ENCODE data around the gene RBFOX2.
"Not testable (repeated sequence)": the region's sequence is repeated elsewhere in the genome, so short reads cannot be mapped to it uniquely, and the experiment has no call there.

RBFOX2 gene

DNA sequence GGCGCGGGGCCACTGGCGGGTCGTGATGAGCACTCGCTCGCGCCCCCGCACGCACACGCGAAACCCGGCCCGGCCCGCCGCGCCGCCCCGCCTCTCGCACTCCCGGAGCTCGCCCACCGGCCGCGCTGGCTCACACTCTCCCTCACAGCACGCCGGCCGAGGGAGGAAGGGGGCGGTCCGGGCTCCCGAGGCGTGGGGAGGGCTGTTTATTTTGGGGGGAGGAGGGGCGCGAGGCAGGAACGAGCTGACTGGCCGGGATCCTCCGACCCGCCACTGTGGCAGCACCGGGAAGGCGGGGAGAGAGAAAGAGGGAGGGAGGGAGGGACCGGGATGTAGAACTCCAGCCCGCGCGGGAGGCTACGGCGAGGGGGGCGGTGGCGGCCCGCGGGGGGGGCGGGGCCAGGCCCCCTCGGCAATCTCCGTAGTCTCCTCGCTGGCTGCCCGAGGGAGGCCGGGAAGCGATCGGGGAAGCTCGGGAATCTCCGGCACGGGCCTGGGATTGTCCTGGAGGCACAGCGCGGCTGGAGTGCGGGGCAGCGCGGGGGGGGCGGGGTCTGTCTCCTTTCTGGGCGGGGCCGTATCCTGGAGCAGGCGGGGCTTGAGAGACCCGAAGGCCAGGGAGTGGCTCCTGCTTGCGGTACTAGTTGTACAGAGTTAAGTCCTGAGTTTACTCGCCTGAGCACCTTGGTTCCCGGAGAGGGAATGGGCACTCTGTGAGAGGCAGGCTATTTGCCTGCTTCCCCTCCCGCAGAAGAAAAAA is at the start of gene RBFOX2:
Gene RBFOX2, minus strand, starts transcription at position 179 of the 760 bp plus-strand sequence. CDS start 399 bp downstream, outside the sequence.
- no peak for FAIRE-seq

GRCh38 chr22:36077271-36077670 is 48.6 kb upstream of the RBFOX2 start:
- no peak for FAIRE-seq

DNA sequence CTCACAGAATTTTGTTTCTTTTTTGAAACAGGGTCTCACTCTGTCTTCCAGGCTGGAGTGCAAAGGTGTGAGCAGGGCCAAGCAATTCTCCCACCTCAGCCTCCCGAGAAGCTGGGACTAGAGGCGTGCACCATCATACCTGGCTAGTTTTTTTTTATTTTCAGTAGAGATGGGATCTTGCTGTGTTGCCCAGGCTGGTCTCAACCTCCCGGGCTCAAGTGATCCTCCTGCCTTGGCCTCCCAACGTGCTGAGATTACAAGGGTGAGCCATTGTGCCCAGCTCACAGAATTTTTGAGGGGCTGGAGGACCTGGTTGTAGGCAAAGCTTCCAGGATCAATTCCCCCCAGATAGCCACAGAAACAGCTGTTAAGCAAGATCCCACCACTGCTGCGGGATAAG is 47.1 kb upstream of the RBFOX2 start:
- FAIRE-seq: no peak

- FAIRE-seq: no peak
These were observed 46.6 kb upstream of the RBFOX2 start for GRCh38 chr22:36075230-36075629.

GRCh38 chr22:36073476-36073875 is 44.9 kb upstream of the RBFOX2 start:
- FAIRE-seq: no peak

GRCh38 chr22:36070645-36071044 is 42.0 kb upstream of the RBFOX2 start:
- not testable (repeated sequence) for FAIRE-seq

GRCh38 chr22:36069368-36069767 is 40.7 kb upstream of the RBFOX2 start:
- FAIRE-seq: no peak

DNA sequence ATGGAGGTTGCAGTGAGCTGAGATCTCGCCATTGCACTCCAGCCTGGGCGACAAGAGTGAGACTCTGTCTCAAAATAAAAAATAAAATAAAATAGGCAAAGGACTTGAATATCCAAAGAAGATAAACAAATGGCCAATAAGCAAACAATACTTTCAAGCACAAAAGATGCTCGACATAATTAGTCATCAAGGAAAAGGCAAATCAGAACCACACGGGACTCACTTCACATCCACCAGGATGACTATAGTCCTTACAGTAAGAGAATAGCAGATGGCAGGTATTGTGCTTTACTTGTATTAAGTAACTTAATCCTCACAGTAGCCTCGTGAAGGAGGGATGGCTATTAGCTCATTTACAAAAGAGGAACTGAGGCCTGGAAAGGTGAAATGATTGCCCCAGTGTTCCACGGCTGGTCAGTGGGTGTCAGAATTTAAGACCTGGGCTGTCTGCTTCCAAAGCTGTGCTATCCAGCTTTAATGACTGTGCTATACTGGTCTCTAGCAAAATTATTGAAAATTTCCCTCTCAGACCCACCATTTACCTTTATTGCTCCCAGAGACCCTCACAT is 40.2 kb upstream of the RBFOX2 start:
- FAIRE-seq: no peak

GRCh38 chr22:36067235-36067558 is 38.6 kb upstream of the RBFOX2 start:
- FAIRE-seq: no peak

- FAIRE-seq: no peak
These were observed 37.3 kb upstream of the RBFOX2 start for GRCh38 chr22:36065775-36066544.

DNA sequence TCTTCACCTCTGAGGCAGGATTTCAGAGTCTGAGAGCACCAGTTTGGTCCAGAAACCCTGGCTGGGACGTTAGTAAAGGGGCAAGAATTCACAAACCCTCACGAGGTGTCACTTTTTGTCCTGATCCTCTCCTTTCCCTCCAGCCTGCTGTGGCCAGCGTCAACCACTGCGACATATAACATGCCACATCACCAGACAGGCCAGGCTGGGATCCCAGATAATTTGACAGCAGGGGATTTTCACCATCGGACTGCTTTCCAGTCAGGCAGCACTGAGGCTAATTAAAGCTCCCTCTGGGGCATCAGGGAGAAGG is 36.8 kb upstream of the RBFOX2 start:
- no peak for FAIRE-seq

GRCh38 chr22:36064358-36064757 is 35.7 kb upstream of the RBFOX2 start:
- no peak for FAIRE-seq

DNA sequence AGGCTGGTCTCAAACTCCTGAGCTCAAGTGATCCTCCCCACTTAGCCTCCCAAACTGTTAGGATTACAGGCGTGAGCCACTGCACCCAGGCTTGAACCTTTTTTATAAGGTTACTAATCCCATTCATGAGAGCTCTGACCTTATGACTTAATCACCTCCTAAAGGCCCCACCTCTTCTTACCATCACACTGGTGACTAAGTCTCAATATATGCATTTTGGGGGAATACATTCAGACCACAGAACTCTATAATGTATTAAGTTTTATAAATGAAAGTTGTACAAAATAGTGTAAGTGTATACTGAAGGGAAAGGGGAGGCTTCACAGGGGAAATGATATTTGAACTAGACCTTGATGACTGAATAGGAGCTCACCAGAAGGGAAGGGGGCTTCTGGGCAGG is 28.4 kb upstream of the RBFOX2 start:
- no peak for FAIRE-seq

DNA sequence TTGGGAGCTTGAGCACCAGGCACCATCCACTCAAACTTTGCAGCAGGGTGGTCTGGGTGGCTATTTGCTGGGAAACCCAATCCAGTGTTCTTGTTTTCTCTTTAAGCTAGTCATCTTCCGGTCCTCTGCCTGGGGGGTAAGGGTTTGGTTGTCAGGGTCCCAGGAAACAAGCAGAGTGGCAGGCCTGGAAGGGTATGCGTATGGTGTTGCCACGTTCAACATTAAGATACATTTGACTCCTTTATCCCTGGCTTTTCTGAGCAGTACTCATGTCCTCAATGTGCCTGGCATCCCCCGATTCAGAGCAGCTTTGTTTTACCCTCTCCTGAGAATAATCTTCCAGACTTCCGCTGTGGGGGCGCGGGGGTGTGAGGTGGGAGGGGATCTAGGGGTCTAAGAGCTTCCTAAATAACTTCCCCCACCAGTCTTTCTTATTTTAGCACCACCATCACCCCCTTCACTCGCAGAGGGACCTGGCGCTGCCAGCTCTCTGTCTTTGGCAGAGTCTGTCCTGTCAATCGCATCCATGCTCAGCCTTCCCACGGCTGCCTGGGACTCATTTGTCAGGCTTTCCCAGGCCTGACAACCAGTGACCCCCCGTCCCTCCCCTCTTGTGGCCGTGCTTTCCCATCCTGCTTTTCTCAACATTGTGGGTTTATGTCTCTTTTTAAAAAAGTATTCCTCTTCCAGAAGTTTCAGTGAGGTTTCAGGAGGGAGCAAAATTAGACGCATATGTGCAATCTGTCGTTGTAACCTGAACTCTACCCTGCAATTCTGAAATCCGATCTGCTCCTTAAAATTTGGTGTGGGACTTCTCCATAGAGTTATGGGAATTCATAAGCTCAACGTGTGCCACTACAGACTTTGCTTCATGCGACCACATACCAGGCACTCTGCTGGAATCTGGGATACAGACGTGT is 27.0 kb upstream of the RBFOX2 start:
- no peak for FAIRE-seq

GRCh38 chr22:36054446-36054845 is 25.8 kb upstream of the RBFOX2 start:
- not testable (repeated sequence) for FAIRE-seq

GRCh38 chr22:36053242-36054147 is 24.9 kb upstream of the RBFOX2 start:
- FAIRE-seq: no peak

DNA sequence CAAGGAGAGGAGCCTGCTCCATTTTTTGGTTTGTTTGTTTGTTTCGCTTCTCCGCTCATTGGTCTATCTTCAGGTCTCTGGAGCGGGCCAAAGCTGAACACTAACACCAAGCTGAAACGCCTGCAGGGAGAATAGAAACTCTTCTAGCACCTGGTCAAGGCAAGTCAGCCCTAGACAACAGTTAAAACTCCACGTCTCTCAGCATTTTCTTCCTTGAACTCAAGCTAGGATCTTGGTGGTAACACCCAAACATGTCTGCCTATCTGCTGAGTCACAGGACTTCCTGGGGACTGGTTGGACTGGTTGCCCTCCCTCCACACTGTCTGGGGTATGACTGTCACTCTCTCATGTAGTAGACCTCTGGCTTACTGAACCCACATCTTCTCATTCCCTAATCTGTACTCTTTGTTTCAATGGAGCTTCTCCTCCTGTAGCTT is 23.9 kb upstream of the RBFOX2 start:
- FAIRE-seq: no peak

- no peak for FAIRE-seq
These were observed 21.0 kb upstream of the RBFOX2 start for GRCh38 chr22:36049678-36049997.

GRCh38 chr22:36048911-36049677 is 20.5 kb upstream of the RBFOX2 start:
- FAIRE-seq: no peak

DNA sequence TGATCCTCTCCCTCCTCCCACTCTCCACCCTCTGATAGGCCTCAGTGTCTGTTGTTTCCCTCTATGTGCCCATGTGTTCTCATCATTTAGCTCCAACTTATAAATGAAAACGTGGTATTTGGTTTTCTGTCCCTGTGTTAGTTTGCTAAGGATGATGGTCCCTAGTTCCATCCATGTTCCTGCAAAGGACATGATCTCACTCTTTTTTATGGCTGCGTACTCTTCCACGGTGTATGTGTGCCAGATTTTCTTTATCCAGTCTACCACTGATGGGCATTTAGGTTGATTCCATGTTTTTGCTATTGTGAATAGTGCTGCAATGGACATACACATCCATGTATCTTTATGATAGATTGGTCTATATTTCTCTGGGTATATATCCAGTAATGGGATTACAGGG is 15.9 kb upstream of the RBFOX2 start:
- FAIRE-seq: not testable (repeated sequence)

- no peak for FAIRE-seq
These were observed 13.6 kb upstream of the RBFOX2 start for GRCh38 chr22:36042240-36042639.

Data from endometrium (tissue), 2 donors.